UCSD-AML1 (cell line): ENCODE measurements around the gene PTCD2.
A peak's percentile ranks its signal among the peaks of the same experiment; 100 is the strongest.
"Not testable (repeated sequence)": the region's sequence is repeated elsewhere in the genome, so short reads cannot be mapped to it uniquely, and the experiment has no call there.

Source experiments
- DNase-seq: peaks from one replicate; lab custom pipeline; 2025; ENCODE audit not compliant: unreplicated experiment; lab: John Stamatoyannopoulos, UW

The PTCD2 gene

DNA sequence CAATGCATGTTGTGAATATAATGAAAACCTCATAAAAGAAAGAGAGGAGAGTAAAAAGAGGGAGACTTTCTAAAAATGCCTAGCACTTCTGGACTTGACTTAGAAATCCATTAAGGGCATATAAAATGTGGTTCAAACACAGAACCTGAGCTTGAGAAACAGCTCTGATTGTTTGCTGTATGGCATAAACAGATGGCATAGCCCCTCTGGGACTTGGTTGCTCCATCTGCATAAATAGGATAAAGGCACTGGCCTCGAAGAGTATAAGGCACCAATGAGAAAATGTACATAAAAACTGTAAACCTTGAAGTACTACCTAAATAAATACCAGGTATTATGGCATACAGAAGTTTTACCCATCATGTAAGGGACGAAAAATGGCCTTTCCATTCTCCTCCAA, 23.9 kb upstream of the PTCD2 start:
- no peak for DNase-seq

- not testable (repeated sequence) for DNase-seq
Observed at GRCh38 chr5:72298136-72298535, 22.0 kb upstream of the PTCD2 start.

- DNase-seq = no peak
Observed at GRCh38 chr5:72298711-72299110, 21.5 kb upstream of the PTCD2 start.

DNA sequence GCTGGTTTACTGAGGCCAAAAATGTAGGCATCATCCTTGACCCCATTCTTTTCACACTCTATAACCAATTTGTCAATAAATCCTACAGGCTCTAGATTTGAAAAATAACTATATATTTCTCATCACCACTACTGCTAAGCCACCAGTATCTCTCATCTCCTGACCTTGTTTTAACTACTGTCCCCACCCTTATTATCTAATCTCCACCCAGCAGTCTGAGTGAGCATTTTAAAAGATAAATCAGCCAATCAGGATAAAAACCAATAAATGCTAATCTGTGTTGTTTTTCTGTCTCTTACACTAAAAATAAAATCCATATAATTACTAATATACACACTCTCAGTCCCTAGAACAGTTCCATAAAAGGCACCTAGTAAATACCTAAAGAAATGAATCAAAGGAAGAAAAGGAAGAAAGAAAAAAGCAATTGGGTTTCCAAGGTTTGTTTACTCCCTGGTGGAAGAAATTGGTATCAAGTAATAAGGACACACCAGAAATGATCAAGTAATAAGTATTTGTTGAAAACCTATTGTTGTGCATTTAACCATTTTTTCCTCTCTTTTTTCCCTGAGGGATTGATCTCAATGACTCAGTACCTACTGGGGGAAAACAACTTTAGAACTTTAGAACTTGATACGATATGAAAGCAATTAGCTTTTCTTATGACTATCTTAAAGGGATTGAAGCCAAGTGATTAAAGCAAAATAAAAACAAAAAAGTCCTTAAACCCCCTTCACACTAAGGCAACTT, 19.4 kb upstream of the PTCD2 start:
- DNase-seq = no peak

DNA sequence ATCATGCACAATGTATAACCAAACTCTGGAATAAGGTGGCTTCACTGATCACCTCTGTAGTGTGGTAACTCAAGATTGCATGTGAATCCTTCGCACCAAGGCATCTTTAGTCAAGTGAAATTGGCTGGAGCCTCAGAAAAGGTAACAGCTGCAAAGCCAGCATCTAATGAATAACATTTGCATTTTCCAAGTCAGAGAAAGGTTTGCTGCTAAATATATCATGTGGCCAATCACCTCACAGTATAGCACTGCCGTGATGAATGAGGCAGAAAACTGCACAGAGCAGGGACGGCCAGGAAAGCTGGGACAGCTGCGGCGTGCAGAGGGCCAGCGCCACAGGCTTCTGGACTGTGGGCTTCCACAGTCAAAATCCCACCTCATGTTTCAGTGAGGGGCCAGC, 18.6 kb upstream of the PTCD2 start:
- no peak for DNase-seq

DNA sequence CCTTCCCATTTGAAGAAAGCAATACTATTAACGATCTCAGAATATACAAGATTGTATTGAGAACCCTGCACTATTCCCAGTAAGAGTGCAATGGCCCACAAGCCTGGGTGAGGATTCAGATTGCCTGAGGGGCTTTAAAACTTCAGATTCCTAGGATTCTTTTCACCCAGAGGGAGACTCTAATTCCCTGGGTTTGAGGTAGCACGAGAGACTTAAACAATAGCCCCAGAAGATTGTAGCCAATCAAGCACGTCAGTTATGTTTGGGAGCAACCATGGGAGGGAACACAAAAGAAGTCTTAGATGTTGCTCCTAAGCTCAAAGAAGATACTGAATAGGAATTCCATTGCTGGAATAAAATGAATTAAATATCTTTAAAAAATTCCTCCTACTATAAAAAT, 18.0 kb upstream of the PTCD2 start:
- DNase-seq = no peak

DNA sequence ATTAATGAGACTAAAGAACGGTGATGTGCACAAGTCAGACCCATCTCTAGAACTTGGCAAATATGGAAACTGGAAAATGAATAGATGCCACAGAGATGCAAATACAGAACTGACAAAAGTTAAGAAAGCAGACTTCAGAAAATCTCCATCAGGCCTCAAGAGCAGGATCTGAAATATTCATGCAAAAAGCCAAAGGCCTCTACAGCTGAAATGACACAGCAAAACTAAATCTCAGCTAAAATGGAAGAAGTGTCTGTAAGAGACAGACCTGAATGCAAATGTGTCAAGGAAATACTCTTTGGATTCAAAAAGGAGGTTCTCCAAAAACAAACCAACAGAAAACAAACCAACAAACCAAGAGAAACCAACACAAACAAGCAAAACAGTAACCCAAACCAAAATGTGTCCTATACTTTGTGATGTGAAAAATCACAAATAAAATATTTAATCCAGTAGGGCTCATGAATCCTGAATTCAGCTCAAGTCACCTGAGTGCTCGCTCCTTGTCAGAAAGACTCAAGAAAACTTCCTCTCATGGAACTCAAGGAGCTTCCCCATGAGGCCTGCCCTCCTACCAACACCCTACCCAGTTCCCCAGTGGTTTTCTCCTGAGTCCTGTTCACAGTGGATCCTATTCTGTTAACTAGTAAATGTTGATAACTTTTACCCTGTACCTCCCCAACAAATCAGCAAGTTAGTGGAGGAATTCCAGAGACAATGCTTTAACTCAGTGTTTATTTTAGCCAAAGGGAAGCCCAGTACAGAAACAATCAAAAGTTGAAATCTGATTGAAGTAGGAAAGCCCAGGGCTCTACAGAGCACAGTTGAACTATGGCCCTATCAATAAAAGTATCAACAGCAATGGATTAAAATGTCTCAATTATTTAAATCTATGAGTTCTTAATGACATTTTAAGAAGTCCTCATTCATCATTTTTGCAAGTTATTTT, 14.7 kb upstream of the PTCD2 start:
- no peak for DNase-seq

- DNase-seq = no peak
Observed at GRCh38 chr5:72307573-72307967, 12.6 kb upstream of the PTCD2 start.

- DNase-seq = peak; percentile 98
Observed at GRCh38 chr5:72307968-72308852, 12.0 kb upstream of the PTCD2 start.

DNA sequence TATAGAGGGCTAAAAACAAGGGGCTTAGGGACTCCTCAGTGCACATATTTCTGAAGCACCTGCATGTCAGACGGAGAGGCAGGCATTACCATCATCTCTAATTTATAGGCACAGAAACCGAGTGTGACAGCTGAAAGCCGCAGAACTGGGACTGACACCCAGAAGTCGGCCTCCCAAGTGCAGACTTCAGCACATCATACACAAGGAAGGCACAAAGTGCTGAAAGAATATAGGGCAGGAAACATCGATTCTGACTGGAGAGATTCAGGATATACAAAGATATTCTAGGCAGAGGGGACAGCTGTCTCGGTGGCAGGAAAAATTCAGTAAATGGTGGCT, 11.4 kb upstream of the PTCD2 start:
- DNase-seq = no peak

GRCh38 chr5:72313141-72313540, 7.0 kb upstream of the PTCD2 start:
- no peak for DNase-seq

DNA sequence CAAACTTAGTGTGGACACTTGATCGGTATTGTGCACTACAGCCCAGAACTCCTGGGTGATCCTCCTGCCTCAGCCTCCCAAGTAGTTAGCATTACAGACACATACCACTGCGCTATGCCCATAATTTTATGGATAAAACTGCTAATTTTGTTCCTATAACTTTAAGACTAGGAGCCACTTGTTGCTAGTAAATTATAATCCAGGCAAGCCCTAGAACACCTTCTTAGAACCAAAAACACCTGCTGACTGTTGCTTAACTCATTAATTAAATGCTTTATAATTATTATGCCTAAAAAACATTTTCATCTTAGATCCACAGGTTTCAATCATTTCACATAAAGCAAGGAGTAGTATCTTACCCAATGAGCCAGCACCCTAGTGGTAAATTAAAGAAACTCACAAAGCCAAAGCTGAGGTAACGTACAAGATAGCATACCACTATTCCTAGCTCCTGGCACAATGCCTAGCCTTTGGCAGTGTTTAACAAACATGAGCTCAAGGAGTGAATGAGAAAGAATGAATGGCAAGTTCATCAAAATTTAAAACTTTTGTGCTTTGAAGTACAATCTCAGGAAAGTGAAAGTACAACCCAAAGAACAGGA, 5.5 kb upstream of the PTCD2 start:
- no peak for DNase-seq

- peak; percentile 58 for DNase-seq
Observed at GRCh38 chr5:72319435-72319975, 668 bp upstream of the PTCD2 start.

GRCh38 chr5:72324189-72324825, 4.1 kb downstream of the PTCD2 start:
- no peak for DNase-seq

DNA sequence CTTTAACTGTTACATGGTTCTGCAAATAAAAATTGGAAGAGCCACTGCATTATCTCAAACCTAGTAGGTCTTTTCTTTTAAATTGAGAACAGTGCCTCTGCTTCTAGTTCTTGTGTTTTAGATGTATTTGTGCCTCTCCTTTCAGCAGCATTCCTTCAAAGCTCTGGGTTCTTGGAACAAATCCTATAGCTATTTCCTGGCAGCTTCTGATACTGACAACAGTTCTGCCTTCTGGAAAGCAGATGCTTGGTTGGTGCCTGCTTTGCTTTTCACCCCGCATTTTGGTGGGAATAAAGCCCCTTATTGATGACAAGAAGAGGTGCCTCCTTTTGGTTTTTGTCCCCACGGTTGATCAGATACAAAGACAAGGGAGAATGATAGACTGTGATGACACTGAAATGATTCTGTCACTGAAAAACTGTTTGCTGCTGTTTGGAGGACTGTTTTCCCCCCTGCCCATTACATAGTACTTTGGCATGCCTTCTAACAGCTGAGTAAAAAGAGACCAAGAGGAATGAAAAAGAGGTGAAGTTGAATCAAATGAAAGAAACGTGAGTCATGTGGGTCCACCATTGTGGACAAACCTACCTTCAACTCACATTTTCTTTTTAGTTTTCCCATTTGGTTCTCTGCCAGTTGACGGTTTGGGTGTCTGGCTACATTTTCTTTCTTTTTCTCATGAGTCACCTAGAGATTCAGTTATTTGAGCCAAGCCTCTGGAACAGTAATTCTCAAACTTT, 5.6 kb downstream of the PTCD2 start:
- no peak for DNase-seq

- no peak for DNase-seq
Observed at GRCh38 chr5:72326306-72326649, 6.1 kb downstream of the PTCD2 start.

DNA sequence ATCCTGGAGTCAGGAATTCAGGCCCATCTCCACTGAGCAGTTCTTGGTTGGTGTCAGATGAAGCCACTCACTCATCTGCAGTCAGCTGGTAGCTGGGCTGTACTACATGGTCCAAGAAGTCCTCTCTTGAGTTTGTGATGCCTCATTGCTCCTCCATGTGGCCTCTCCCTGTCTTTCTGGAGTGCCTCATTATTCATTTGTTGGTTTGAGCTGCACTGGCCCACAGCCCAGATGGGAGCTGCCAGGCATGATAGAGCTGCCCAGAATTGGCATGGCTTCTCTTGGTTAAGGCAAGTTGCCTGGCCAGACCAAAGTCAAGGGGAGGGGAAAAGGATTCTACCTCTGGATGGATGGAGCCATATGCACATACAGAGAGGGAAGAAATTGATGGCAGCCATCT, 8.0 kb downstream of the PTCD2 start:
- no peak for DNase-seq

GRCh38 chr5:72330712-72331111, 10.5 kb downstream of the PTCD2 start:
- no peak for DNase-seq

GRCh38 chr5:72337159-72337558, 17.0 kb downstream of the PTCD2 start:
- no peak for DNase-seq
